HG03025 (cell line): Measurements from ENCODE around the gene LDLR.
"Not testable (repeated sequence)": the region's sequence is repeated elsewhere in the genome, so short reads cannot be mapped to it uniquely, and the experiment has no call there.

ENCODE experiments used
- ATAC-seq: cut with Tn5 transposase; IDR thresholded peaks from one replicate; pipeline ENCODE4 v1.9.1; 2021; ENCODE audit warnings: mild to moderate bottlenecking, moderate library complexity; ENCODE audit not compliant: unreplicated experiment, low FRiP score

Gene LDLR

DNA sequence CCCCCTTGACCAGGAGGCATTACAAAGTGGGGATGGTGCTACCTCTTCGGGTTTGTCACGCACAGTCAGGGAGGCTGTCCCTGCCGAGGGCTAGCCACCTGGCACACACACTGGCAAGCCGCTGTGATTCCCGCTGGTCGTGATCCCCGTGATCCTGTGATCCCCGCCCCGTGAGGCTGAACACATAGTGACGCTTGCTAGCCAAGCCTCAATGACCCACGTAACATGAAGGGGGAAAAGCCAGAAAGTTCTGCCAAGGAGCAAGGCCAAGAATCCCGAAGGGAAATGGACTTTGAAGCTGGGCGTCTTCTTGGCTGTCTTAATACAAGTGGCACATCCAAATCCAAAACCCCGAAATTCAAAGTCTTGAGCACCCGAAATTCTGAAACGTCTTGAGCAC, 13.7 kb downstream of the LDLR start:
- no peak for ATAC-seq

DNA sequence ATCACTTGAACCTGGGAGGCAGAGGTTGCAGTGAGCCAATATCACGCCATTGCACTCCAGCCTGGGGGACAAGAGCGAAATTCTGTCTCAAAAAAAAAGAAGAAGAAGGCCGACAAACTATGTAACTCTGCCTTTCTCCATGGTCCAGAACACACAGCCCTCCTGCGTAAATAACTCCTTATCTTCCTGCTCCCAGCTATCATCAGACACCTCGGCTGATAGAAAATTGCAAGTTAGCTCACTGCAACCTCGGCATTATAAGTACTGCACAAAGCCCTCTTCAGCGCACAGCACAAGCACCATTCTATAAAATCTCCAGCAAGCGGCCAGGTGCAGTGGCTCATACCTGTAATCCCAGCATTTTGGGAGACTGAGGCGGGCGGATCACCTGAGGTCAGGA, 14.4 kb downstream of the LDLR start:
- ATAC-seq = not testable (repeated sequence)

DNA sequence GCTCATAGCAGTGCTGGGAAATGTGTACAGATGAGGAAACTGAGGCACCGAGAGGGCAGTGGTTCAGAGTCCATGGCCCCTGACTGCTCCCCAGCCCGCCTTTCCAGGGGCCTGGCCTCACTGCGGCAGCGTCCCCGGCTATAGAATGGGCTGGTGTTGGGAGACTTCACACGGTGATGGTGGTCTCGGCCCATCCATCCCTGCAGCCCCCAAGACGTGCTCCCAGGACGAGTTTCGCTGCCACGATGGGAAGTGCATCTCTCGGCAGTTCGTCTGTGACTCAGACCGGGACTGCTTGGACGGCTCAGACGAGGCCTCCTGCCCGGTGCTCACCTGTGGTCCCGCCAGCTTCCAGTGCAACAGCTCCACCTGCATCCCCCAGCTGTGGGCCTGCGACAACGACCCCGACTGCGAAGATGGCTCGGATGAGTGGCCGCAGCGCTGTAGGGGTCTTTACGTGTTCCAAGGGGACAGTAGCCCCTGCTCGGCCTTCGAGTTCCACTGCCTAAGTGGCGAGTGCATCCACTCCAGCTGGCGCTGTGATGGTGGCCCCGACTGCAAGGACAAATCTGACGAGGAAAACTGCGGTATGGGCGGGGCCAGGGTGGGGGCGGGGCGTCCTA, 15.9 kb downstream of the LDLR start:
- ATAC-seq = no peak

DNA sequence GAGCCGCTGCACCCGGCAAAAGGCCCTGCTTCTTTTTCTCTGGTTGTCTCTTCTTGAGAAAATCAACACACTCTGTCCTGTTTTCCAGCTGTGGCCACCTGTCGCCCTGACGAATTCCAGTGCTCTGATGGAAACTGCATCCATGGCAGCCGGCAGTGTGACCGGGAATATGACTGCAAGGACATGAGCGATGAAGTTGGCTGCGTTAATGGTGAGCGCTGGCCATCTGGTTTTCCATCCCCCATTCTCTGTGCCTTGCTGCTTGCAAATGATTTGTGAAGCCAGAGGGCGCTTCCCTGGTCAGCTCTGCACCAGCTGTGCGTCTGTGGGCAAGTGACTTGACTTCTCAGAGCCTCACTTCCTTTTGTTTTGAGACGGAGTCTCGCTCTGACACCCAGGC, 17.2 kb downstream of the LDLR start:
- no peak for ATAC-seq

DNA sequence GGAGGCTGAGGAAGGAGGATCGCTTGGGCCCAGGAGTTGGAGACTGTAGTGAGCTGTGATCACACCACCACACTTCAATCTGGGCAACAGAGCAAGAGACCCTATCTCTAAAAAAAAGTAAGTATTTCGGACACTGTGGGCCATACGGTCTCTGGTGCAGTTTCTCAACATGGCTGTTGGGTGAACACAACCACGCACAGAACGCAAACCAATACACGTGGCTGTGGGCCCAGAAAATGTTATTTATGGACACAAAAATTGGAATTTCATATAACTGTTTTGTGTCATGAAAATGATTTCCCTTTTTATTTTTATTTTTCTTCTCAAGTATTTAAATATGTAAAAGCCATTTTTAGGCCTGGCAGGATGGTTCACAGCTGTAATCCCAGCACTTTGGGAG, 19.5 kb downstream of the LDLR start:
- no peak for ATAC-seq

DNA sequence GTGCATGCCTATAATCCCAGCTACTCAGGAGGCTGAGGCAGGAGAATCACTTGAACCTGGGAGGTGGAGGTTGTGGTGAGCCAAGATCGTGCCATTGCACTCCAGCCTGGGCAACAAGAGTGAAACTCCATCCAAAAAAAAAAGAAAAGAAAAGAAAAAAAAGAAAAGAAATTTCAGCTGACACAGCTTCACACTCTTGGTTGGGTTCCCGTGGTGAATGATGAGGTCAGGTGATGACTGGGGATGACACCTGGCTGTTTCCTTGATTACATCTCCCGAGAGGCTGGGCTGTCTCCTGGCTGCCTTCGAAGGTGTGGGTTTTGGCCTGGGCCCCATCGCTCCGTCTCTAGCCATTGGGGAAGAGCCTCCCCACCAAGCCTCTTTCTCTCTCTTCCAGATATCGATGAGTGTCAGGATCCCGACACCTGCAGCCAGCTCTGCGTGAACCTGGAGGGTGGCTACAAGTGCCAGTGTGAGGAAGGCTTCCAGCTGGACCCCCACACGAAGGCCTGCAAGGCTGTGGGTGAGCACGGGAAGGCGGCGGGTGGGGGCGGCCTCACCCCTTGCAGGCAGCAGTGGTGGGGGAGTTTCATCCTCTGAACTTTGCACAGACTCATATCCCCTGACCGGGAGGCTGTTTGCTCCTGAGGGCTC, 22.0 kb downstream of the LDLR start:
- no peak for ATAC-seq

DNA sequence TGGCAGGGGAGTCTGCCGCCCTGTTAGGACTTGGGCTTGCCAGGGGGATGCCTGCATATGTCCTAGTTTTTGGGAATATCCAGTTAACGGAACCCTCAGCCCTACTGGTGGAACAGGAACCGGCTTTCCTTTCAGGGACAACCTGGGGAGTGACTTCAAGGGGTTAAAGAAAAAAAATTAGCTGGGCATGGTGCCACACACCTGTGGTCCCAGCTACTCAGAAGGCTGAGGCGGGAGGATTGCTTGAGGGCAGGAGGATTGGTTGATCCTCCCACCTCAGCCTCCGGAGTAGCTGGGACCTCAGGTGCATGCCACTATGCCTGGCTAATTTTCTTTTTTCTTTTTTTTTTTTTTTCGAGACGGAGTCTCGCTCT, 22.5 kb downstream of the LDLR start:
- no peak for ATAC-seq

DNA sequence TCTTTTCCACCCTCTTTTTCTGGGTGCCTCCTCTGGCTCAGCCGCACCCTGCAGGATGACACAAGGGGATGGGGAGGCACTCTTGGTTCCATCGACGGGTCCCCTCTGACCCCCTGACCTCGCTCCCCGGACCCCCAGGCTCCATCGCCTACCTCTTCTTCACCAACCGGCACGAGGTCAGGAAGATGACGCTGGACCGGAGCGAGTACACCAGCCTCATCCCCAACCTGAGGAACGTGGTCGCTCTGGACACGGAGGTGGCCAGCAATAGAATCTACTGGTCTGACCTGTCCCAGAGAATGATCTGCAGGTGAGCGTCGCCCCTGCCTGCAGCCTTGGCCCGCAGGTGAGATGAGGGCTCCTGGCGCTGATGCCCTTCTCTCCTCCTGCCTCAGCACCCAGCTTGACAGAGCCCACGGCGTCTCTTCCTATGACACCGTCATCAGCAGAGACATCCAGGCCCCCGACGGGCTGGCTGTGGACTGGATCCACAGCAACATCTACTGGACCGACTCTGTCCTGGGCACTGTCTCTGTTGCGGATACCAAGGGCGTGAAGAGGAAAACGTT, 24.0 kb downstream of the LDLR start:
- no peak for ATAC-seq

DNA sequence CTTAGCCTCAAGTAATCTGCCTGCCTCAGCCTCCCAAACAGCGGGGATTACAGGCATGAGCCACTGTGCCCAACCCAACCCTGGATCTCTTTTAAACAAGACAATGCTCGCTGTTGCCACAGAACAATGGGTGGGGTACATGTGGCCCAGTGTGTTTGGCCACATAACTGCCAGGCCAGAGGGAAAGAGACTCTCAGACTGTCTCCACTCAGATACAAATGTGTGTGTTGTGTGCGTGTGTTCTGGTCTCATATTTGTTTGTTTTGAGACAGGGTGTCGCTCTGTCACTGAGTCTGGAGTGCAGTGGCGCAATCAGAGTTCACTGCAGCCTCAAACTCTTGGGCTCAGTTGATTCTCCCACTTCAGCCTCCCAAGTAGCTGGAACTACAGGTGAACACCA, 25.8 kb downstream of the LDLR start:
- no peak for ATAC-seq

DNA sequence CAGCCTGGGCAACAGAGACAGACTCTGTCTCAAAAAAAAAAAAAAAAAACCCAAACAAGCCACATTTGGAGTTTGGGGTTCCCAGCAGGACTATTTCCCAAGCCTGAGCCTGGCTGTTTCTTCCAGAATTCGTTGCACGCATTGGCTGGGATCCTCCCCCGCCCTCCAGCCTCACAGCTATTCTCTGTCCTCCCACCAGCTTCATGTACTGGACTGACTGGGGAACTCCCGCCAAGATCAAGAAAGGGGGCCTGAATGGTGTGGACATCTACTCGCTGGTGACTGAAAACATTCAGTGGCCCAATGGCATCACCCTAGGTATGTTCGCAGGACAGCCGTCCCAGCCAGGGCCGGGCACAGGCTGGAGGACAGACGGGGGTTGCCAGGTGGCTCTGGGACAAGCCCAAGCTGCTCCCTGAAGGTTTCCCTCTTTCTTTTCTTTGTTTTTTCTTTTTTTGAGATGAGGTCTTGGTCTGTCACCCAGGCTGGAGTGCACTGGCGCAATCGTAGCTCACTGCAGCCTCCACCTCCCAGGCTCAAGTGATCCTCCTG, 26.7 kb downstream of the LDLR start:
- ATAC-seq = no peak

DNA sequence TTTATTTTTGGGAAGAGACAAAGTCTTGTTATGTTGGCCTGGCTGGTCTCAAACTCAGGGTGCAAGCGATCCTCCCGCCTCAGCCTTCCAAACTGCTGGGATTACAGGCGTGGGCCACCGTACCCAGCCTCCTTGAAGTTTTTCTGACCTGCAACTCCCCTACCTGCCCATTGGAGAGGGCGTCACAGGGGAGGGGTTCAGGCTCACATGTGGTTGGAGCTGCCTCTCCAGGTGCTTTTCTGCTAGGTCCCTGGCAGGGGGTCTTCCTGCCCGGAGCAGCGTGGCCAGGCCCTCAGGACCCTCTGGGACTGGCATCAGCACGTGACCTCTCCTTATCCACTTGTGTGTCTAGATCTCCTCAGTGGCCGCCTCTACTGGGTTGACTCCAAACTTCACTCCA, 27.2 kb downstream of the LDLR start:
- ATAC-seq = no peak

DNA sequence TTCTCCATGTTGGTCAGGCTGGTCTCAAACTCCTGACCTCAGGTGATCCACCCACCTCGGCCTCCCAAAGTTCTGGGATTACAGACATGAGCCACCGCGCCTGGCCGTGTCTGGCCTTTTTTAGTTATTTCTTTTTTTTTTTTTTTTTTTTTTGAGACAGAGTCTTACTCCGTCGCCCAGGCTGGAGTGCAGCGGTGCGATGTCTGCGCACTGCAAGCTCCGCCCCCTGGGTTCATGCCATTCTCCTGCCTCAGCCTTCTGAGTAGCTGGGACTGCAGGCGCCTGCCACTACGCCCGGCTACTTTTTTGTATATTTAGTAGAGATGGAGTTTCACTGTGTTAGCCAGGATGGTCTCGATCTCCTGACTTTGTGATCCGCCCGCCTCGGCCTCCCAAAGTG, 32.7 kb downstream of the LDLR start:
- not testable (repeated sequence) for ATAC-seq

DNA sequence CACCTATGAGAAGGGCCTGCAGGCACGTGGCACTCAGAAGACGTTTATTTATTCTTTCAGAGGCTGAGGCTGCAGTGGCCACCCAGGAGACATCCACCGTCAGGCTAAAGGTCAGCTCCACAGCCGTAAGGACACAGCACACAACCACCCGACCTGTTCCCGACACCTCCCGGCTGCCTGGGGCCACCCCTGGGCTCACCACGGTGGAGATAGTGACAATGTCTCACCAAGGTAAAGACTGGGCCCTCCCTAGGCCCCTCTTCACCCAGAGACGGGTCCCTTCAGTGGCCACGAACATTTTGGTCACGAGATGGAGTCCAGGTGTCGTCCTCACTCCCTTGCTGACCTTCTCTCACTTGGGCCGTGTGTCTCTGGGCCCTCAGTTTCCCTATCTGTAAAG, 33.9 kb downstream of the LDLR start:
- no peak for ATAC-seq

DNA sequence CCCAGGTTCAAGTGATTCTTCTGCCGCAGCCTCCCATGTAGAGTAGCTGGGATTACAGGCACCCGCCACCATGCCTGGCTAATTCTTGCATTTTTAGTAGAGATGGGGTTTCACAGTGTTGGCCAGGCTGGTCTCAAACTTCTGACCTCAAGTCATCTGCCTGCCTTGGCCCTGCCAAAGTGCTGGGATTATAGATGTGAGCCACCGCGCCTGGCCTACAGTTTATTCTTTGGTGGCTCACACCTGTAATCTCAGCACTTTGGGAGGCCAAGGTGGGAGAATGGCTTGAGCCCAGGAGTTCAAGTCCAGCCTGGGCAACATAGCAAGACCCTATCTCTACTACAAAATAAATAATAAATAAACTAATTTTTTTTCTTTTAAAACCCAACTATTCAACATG, 34.9 kb downstream of the LDLR start:
- ATAC-seq = not testable (repeated sequence)

DNA sequence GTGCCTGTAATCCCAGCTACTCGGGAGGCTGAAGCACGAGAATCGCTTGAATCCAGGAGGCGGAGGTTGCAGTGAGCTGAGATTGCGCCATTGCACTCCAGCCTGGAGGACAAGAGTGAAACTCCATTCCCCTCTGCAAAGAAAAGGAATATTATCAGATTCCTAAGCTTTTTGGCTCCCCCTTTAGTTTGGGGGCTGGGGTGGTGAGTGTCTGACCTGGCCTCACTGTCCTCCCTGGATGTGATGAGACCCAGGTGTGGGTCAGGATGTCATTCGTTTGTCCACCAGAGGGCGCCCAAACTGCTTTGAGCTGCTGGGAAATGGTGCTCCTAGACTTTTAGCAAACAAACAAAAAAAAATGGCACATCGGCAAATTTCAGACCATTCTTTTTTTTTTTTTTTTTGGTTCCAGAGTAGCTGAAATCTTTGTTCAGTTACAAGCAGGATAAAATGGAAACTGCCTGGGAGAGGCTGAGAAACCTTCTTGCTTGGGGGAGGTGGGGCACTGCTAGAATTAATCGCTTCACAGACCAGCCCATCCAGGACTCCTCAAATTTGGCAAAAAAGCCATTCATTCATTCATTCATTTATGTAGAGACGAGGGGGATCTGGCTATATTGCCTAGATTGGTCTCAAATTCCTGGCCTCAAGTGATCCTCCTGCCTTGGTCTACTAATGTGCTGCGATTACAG, 36.9 kb downstream of the LDLR start:
- ATAC-seq = no peak

DNA sequence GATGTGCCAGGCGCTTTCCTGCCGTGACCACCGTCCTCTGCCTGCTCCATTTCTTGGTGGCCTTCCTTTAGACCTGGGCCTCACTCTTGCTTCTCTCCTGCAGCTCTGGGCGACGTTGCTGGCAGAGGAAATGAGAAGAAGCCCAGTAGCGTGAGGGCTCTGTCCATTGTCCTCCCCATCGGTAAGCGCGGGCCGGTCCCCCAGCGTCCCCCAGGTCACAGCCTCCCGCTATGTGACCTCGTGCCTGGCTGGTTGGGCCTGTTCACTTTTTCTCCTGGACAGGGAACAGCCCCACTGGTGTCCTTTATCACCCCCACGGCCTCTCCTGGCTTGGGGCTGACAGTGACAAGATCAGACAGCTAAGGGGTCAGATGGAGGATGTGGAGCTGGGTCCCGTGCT, 38.6 kb downstream of the LDLR start:
- no peak for ATAC-seq

DNA sequence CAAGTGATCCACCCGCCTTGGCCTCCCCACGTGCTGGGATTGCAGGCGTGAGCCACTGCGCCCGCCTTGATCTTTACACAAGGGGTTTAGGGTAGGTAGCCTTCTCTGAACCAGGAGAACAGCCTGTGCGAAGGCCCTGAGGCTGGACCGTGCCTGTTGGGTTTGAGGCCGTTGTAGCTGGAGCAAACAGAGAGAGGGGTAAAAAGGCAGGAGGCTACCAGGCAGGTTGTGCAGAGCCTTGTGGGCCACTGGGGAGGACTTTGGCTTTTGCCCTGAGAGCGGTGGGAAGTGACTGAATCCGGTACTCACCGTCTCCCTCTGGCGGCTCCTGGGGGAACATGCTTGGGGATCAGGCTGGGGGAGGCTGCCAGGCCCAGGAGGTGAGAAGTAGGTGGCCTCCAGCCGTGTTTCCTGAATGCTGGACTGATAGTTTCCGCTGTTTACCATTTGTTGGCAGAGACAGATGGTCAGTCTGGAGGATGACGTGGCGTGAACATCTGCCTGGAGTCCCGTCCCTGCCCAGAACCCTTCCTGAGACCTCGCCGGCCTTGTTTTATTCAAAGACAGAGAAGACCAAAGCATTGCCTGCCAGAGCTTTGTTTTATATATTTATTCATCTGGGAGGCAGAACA, 41.7 kb downstream of the LDLR start:
- no peak for ATAC-seq

DNA sequence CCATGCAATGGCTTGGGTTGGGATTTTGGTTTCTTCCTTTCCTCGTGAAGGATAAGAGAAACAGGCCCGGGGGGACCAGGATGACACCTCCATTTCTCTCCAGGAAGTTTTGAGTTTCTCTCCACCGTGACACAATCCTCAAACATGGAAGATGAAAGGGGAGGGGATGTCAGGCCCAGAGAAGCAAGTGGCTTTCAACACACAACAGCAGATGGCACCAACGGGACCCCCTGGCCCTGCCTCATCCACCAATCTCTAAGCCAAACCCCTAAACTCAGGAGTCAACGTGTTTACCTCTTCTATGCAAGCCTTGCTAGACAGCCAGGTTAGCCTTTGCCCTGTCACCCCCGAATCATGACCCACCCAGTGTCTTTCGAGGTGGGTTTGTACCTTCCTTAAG, 42.2 kb downstream of the LDLR start:
- ATAC-seq = no peak

DNA sequence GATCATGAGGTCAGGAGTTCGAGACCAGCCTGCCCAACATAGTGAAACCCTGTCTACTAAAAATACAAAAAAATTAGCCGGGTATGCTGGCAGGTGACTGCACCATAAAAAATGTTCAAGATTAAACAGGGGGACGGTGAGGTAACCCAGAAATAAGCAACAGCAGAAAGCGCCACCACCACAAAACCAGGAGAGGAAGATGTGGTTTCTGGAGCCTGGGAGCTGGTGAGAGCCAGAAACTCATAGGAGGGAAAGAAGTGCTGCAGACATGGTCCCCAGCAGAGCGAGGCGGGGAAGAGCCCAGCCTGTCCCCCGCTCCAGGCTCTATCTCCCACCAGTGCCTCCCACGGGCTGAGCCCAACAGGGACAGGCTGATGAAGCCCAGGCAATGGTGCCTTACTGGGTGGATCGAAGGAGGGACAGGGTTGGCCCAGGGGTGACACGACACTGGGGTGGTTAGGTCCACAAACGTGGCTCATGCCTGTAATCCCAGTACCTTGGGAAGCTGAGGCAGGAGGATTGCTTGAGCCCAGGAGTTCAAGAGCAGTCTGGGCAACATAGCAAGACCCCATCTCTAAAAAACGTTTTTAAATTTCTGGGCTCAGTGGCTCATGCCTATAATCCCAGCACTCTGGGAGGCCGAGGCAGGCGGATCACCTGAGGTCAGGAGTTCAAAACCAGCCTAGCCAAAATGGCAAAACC, 47.3 kb downstream of the LDLR start:
- ATAC-seq = no peak
